GM13977 (cell line): ENCODE results near the gene TPM2.

Source experiments
- DNase-seq: peaks from one replicate; pipeline ENCODE4 v3.0.0; 2012; ENCODE audit warnings: low spot score
- CTCF ChIP-seq: IDR thresholded peaks from 2 replicates; pipeline ENCODE4 v1.5.1; 2012; ENCODE audit warnings: mild to moderate bottlenecking, control low read depth; ENCODE audit not compliant: insufficient read depth; ENCODE audit errors: extremely low read depth, missing control alignments
- in situ Hi-C: fragments of 300-500 bp; cut with MboI; formaldehyde crosslinking; loops from one replicate; pipeline ENCODE4 v1.12.0; 2022; ENCODE audit warnings: low sequenced_read_pairs, low pct_unique_long_range_greater_than_20kb, mixed read lengths, inconsistent platforms; ENCODE audit not compliant: unreplicated experiment

Gene TPM2

DNA sequence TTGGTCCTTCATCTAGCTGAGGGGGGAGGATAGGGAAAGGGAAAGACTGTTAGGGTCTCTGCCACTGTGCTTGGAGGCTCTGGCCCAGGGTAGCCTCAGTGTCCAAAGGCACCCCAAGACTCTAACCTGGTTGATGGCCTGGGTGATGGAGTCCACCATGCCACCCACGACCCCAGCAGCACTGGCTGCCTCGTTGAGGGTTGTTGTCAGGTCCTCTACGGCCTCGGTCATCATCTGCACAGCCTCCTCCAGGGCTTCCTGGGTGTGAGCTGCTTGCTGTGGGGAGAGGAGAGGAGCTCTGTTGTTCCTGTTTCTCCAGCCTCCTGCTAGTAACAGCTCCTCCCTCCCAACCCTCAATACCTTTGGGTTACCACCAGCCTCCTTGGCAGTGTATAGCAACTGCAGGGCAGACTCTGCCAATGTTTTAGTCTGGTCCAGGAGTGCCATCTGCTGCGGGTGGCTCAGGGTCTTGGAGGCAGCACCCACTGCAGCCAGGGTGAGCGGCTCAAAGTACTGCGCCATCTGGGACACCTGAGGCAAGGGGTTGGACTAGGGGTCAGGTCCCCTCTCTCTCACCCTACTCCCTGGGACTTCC lies 16.2 kb upstream of the TPM2 start:
- in situ Hi-C loops = no loop called here
- no peak for DNase-seq
- TF ChIP-seq CTCF = no peak

- in situ Hi-C loops = no loop called here
- TF ChIP-seq CTCF = no peak
- no peak for DNase-seq
Measured at GRCh38 chr9:35705372-35705771, 15.6 kb upstream of the TPM2 start.

DNA sequence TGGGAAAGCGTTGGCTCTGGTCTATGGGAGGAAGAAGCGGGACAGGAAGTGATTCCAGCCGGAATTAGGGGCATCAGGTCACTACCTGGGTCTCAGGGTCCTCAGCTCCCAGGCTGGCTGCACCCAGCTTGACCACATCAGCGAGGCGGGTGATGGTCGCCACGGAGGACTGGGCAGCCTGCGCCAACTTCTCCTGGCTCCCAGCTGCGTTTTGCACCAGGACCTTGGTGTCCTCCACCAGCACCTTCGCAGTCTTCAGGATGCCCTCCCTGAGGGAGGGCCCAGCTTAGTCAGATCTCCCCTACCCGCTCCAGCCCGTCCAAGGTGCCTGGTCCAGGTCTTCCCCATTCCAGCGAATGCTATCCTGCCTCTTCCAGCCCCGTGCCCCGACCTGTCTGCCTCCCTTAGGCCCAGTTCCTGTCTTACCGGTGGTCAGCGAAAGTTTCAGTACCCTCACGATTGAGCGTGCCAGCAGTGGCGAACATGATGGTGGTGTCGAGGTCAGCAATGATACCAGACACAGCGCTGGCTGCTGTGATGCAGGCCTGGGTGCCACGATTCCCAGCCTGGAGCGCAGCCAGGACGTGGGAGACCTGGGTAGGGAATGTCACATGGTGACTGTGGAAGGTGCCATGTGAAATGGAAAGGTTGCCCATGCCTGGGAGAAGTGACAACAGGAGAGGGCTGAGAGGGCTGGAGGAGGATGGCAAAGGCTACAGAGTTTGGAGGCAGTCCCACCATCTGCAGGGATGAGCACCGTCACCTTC lies 14.4 kb upstream of the TPM2 start:
- no peak for DNase-seq
- in situ Hi-C loops = no loop called here
- no peak for TF ChIP-seq CTCF

GRCh38 chr9:35702696-35703095 lies 13.0 kb upstream of the TPM2 start:
- in situ Hi-C loops = no loop called here
- no peak for DNase-seq
- no peak for TF ChIP-seq CTCF

- DNase-seq = no peak
- in situ Hi-C loops = no loop called here
- TF ChIP-seq CTCF = no peak
Measured at GRCh38 chr9:35700942-35701341, 11.2 kb upstream of the TPM2 start.

DNA sequence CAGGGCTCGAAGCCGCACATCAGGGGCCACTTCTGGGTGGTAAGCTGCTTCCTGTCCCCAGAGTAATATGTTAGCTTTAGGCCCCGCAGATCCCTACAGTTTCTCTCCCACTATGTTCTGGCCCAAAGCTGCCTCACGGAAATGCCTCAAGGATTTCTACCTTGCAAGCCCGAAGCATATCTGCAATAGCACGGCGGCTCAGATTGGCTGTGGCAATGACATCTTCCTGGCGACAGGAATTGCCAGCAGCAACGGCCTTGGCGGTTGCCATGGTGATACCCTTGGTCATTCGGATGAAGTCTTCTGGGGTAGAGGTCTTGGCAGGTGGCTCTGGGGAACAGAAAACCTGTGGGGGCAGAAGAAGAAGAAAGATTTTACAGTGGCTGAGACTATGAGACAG lies 10.3 kb upstream of the TPM2 start:
- in situ Hi-C loops = no loop called here
- DNase-seq = no peak
- no peak for TF ChIP-seq CTCF
